H7 (cell line): ENCODE results near the gene HUWE1. TPM values are rescaled to one million over a fixed set of nuclear protein-coding genes. Genes with fewer than 3 reads are reported as not detected.
A peak's percentile ranks its signal among the peaks of the same experiment; 100 is the strongest.
"Not testable (repeated sequence)": the region's sequence is repeated elsewhere in the genome, so short reads cannot be mapped to it uniquely, and the experiment has no call there.

Experiments
- DNase-seq: peaks from one replicate; pipeline ENCODE4 v3.0.0; 2012
- H3K27me3 ChIP-seq: 2 replicates; pipeline ENCODE4 v1.6.0; 2011; ENCODE audit warnings: mild to moderate bottlenecking, low read length; ENCODE audit not compliant: control insufficient read depth, insufficient read depth
- H3K36me3 ChIP-seq: replicated peaks from 2 replicates; pipeline ENCODE4 v1.5.1; 2011; ENCODE audit warnings: low read length; ENCODE audit not compliant: control insufficient read depth, insufficient read depth
- H3K4me3 ChIP-seq: 2 replicates; pipeline ENCODE4 v1.5.1; 2011; ENCODE audit warnings: low read depth, mild to moderate bottlenecking, control low read depth, low read length, moderate library complexity; ENCODE audit not compliant: insufficient read depth
- total RNA-seq: library from RNA; depleted of rRNA; stranded (reverse); fragments of >200 nt; shearing (Covaris generic); gene quantifications from 2 replicates; pipeline ENCODE4 v1.2.3, GENCODE V29; 2014; rRNA removed

HUWE1 gene
- total RNA-seq: 79.9 and 97.4 TPM in 2 replicates

- Histone ChIP-seq H3K4me3 (peak within 1 kb of the TSS; percentile 72), H3K27me3 (no peaks in the 10 kb centered on the region), H3K36me3 (peaks cover 2% of the 10 kb centered on the region; the same call in 1 of the 2 replicates)
- DNase-seq: peak; percentile 81
These were observed at the start of gene HUWE1 for GRCh38 chrX:53686151-53686885. Gene HUWE1, minus strand, starts transcription at chrX:53686719. Its CDS starts 32,612 bp downstream, at chrX:53654107.

GRCh38 chrX:53732797-53733196 is 46.3 kb upstream of the HUWE1 start:
- Histone ChIP-seq H3K27me3 (no peaks in the 10 kb centered on the region), H3K36me3 (no peaks in the 10 kb centered on the region), H3K4me3 (no peak overlapping the region)
- no peak for DNase-seq

GRCh38 chrX:53729751-53730150 is 43.2 kb upstream of the HUWE1 start:
- DNase-seq: no peak
- Histone ChIP-seq H3K4me3 (no peak overlapping the region), H3K27me3 (no peaks in the 10 kb centered on the region), H3K36me3 (no peaks in the 10 kb centered on the region)

- Histone ChIP-seq H3K4me3 (no peak overlapping the region), H3K36me3 (no peaks in the 10 kb centered on the region), H3K27me3 (no peaks in the 10 kb centered on the region)
- DNase-seq: no peak
These were observed 42.0 kb upstream of the HUWE1 start for GRCh38 chrX:53728506-53728905.

- Histone ChIP-seq H3K36me3 (no peaks in the 10 kb centered on the region), H3K4me3 (no peak overlapping the region), H3K27me3 (no peaks in the 10 kb centered on the region)
- DNase-seq: no peak
These were observed 38.4 kb upstream of the HUWE1 start for GRCh38 chrX:53724872-53725271.

- Histone ChIP-seq H3K36me3 (no peaks in the 10 kb centered on the region), H3K4me3 (no peak overlapping the region)
- no peak for DNase-seq
These were observed 36.9 kb upstream of the HUWE1 start for GRCh38 chrX:53723381-53723780.

GRCh38 chrX:53721610-53722009 is 35.1 kb upstream of the HUWE1 start:
- not testable (repeated sequence) for DNase-seq, H3K36me3 ChIP-seq, H3K27me3 ChIP-seq, H3K4me3 ChIP-seq

More at GRCh38 chrX:53723381-53723780, 36.9 kb upstream of the HUWE1 start:
- H3K27me3 ChIP-seq: no peaks in the 10 kb centered on the region

- H3K36me3 ChIP-seq, H3K4me3 ChIP-seq, DNase-seq, H3K27me3 ChIP-seq: not testable (repeated sequence)
These were observed 33.1 kb upstream of the HUWE1 start for GRCh38 chrX:53719666-53720065.

GRCh38 chrX:53718073-53718472 is 31.6 kb upstream of the HUWE1 start:
- Histone ChIP-seq H3K36me3 (no peaks in the 10 kb centered on the region), H3K4me3 (no peak overlapping the region), H3K27me3 (no peaks in the 10 kb centered on the region)
- DNase-seq: no peak

GRCh38 chrX:53717205-53717604 is 30.7 kb upstream of the HUWE1 start:
- no peaks in the 10 kb centered on the region for H3K36me3 ChIP-seq
- no peaks in the 10 kb centered on the region for H3K27me3 ChIP-seq
- no peak overlapping the region for H3K4me3 ChIP-seq
- no peak for DNase-seq

- H3K27me3 ChIP-seq: no peaks in the 10 kb centered on the region
- H3K36me3 ChIP-seq: no peaks in the 10 kb centered on the region
- H3K4me3 ChIP-seq: no peak overlapping the region
- no peak for DNase-seq
These were observed 30.0 kb upstream of the HUWE1 start for GRCh38 chrX:53716328-53717088.

- no peak overlapping the region for H3K4me3 ChIP-seq
These were observed 28.9 kb upstream of the HUWE1 start for GRCh38 chrX:53715346-53715924.

GRCh38 chrX:53714580-53715345 is 28.2 kb upstream of the HUWE1 start:
- H3K36me3 ChIP-seq: no peaks in the 10 kb centered on the region
- no peak overlapping the region for H3K4me3 ChIP-seq
- no peaks in the 10 kb centered on the region for H3K27me3 ChIP-seq
- peak; percentile 19 for DNase-seq

More at GRCh38 chrX:53715346-53715924, 28.9 kb upstream of the HUWE1 start:
- no peaks in the 10 kb centered on the region for H3K27me3 ChIP-seq
- no peak for DNase-seq
- H3K36me3 ChIP-seq: no peaks in the 10 kb centered on the region

- DNase-seq: no peak
- no peaks in the 10 kb centered on the region for H3K27me3 ChIP-seq
- no peaks in the 10 kb centered on the region for H3K36me3 ChIP-seq
- no peak overlapping the region for H3K4me3 ChIP-seq
These were observed 27.6 kb upstream of the HUWE1 start for GRCh38 chrX:53713987-53714579.
